ENCODE data around the gene CXCL8.
"Not testable (repeated sequence)": the region's sequence is repeated elsewhere in the genome, so short reads cannot be mapped to it uniquely, and the experiment has no call there.

Gene CXCL8

DNA sequence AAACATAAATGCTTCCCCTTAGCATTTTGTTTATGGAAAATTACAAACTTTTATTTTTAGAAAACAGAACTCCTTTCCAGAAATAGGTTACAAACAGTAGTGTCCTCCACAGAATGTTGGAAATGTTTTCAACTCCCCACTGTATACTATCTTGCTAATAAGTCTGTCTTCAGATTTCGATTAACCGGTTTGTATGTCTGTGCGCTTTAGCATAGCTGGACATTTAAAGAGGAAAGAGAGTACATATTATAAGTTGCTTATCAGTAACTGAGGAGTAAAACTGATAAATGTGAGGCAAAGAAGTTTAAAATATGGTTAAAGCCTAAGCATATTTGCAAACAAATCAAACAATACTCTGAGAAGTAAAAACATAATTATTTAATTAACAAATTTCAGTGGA, 3.4 kb downstream of the CXCL8 start:
- peak; percentile 56 to 89 (median 76) for DNase-seq

DNA sequence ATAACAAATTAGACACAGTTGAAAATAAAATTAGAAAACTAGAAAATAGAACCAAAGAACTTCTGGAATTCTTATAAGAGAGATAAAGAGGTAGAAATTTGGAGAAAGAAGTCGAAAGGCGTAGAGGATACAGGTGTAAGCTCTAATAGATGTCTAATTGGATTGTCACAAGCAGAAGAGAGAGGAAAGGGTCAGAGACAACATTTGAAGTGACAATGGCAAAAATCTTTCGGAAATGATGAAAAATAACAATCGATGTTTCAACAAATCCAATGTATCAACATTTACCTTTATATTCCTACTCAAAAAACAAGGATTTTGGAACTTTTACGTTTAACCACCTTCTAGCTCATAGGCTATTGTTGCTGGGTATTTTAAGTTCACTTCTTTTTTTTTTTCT, 3.8 kb downstream of the CXCL8 start:
- DNase-seq: peak in 2 of 3 donors; percentile 45 to 84

- no peak for DNase-seq
Observed at GRCh38 chr4:73750730-73751129, 10.4 kb downstream of the CXCL8 start.

DNA sequence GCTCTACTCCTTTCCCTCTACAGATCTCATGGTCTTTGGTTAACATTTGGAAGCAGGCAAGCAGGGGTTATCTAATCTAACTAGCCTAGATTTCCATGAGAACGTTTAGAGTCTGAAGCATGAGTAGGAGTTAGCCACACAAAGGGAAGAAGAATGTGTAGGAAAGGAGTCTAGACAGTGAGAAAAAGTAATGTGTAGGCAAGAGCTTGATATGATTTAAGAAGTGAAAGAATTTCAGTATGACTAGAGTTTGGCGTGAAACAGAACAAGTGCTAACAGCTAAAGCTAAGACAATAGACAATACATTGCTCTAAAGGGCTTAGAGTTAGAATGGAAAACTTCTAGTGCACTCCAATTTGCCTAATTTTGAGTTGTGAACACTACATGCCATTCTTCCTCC, 10.8 kb downstream of the CXCL8 start:
- DNase-seq: no peak

GRCh38 chr4:73751830-73752229, 11.5 kb downstream of the CXCL8 start:
- DNase-seq: no peak

- peak in 1 of 3 donors; percentile 40 for DNase-seq
Observed at GRCh38 chr4:73752424-73752823, 12.1 kb downstream of the CXCL8 start.

DNA sequence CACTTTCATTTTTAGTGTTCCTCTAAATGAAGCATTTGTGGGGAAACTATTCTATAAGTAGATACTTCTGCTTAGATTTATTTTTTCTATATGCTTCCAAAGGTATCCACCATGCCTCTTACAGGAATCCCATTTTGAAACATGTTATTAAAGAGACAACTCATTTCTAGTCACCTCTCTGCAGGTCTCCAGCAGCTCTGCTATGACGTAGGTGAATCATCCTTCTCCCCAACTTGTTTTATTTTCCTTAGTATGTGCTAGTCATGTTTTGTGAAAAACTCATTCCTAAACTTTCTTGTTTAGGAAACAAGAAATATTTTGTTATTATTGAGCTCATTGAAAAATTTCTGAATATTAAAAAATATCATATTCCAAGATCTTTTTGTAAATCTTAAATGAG, 12.8 kb downstream of the CXCL8 start:
- DNase-seq: no peak

- DNase-seq: no peak
Observed at GRCh38 chr4:73754934-73755333, 14.6 kb downstream of the CXCL8 start.

DNA sequence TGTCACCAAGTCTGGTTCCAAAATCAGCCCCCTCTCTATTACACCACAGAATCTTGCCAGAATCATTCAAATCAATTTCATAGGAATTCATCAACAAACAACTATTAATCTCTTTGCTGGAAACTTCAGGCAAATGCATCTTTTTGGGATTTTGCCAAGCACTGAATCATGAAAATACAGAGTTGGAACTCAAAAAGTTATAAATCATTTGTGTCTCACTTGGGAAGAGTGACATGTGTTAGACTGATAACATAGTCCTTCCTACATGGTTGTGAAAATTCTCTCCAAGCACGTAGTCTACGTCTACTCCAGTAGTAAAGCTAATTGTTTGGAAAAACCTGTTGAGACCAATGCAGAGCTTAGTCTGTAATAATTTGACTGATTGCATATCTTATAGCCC, 19.0 kb downstream of the CXCL8 start:
- no peak for DNase-seq

GRCh38 chr4:73761856-73762255, 21.5 kb downstream of the CXCL8 start:
- no peak for DNase-seq

- DNase-seq: peak; percentile 31 to 53 (median 48)
Observed at GRCh38 chr4:73762409-73762808, 22.0 kb downstream of the CXCL8 start.

GRCh38 chr4:73763877-73764276, 23.5 kb downstream of the CXCL8 start:
- DNase-seq: no peak

DNA sequence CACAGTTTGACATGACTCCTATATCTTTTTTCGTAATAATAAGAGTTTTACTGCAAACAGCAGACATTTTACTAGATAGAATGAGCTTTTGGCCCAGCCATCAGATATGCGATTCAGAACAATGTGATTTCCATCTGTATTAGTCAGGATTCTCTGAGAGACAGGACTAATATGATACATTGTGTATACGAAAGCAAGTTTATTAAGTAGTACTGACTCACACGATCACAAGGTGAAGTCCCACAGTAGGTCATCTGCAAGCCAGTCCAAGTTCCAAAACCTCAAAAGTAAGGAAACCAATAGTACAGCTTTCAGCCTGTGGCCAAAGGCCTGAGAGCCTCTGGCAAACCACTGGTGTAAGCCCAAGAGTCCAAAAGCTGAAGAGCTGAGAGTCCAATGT, 24.1 kb downstream of the CXCL8 start:
- DNase-seq: peak in 2 of 3 donors; percentile 45 to 55

GRCh38 chr4:73765296-73765695, 24.9 kb downstream of the CXCL8 start:
- DNase-seq: no peak

GRCh38 chr4:73770917-73771316, 30.5 kb downstream of the CXCL8 start:
- DNase-seq: no peak

- peak in 2 of 3 donors; percentile 41 to 46 for DNase-seq
Observed at GRCh38 chr4:73772363-73772762, 32.0 kb downstream of the CXCL8 start.

DNA sequence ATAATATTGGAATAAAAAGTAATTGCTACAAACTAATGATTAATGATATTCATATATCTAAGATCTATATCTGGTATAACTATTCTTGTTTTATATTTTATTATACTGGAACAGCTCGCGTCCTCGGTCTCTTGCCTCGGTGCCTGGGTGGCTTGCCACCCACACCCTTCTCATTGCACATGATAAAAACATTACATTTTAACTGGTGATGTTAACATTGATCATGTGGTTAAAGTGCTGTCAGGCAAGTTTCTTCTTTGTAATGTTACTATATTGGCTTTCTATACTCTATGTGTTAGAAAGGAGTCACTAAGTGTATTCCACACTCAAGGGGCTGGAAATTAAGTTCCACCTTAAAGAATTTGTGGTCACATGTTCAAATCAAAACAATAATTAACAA, 34.0 kb downstream of the CXCL8 start:
- DNase-seq: not testable (repeated sequence)

DNA sequence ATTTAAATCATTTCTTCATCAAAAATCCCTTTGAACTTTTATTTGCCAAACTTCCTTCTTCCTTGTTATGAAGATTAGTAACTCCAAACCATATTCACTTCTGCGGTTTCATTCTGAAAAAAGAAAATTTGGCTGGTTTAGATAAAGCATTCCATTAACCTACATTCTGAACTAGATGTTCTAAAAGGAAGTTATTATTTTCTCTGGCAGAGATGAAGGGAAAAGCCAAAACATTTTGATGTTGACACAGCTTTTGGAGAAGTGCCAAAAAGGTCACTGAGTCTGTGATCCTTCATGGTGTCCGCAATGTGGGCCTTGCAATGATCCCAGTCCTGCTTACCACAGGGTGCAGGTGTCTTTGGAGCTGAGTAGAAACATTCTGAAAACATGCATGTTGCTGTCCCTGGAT, 36.0 kb downstream of the CXCL8 start:
- peak; percentile 66 to 91 (median 88) for DNase-seq

GRCh38 chr4:73777612-73778011, 37.2 kb downstream of the CXCL8 start:
- DNase-seq: peak; percentile 19 to 71 (median 54)

DNA sequence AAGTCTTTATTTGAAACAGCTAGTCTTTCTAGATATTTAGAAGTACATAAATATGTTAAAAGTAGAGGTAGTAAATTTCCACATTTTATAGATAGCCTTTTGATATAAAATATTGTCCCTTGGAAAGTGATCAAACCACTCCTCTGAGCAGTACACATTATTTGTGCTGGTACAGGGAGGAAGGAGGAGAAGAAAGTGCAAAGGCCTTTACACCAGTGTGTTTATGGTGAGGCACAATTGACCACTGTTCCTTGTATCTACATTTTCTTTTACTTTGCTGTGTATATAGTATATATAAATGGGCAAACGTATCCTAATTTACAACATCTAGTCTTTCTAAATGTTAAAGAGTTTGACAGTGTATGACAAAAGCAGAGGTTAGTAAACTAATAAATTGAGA, 39.9 kb downstream of the CXCL8 start:
- no peak for DNase-seq

DNA sequence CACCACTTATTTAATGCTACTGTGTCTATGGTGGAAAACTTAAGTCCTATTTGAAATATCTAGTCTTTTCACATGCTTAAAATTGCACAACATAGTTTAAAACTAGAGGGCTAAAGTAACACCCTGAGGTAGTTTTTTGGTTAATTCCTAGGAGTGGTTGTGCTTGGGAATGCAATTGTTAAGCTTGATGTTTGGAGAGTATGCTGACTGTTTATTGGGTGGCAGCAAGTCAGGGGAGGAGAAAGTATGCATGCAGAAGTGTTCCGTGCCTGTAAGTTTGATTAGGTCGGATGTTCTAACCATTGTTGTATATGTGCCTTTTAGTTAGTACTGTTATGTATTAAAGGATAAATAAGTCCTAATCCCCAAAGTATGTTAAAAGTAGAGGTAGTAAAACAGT, 40.5 kb downstream of the CXCL8 start:
- DNase-seq: no peak

DNA sequence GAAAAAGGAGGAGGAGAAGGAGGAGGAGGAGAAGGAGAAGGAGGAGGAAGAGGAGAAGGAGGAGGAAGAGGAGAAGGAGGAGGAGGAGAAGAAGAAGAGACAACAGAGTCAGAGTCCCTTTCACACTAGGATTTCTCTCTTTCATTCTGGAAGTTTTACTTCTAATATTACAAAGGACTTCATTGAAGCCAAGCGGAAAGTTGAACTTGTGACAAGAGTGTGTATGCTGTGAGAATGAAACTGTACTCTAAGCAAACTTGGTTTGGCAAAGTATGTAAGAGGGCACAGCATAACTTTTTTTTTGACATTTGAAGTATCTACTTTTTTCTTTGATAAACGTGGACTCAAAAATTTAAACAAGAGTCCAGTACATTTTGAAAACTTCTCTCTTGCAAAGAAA, 48.0 kb downstream of the CXCL8 start:
- no peak for DNase-seq
